Neuronal stem cell (in vitro differentiated cells): Measurements from ENCODE around the gene ZBTB5.
A peak's percentile ranks its signal among the peaks of the same experiment; 100 is the strongest.
"Not testable (repeated sequence)": the region's sequence is repeated elsewhere in the genome, so short reads cannot be mapped to it uniquely, and the experiment has no call there.

Experiments used
- DNase-seq: peaks from one replicate; pipeline ENCODE4 v3.0.0-alpha.2; 2013; ENCODE audit warnings: low spot score
- H2AFZ ChIP-seq: one replicate; pipeline ENCODE4 v1.6.1; 2013; ENCODE audit warnings: mild to moderate bottlenecking, low read length, inconsistent platforms
- H2AK5ac ChIP-seq: 2 replicates; pipeline ENCODE4 v1.6.1; 2013; ENCODE audit warnings: low read depth, mild to moderate bottlenecking, inconsistent platforms, low read length, moderate library complexity, mixed read lengths
- H2BK120ac ChIP-seq: 2 replicates; pipeline ENCODE4 v1.6.1; 2013; ENCODE audit warnings: low read depth, mild to moderate bottlenecking, inconsistent platforms, low read length, moderate library complexity, mixed read lengths
- H2BK12ac ChIP-seq: one replicate; pipeline ENCODE4 v1.6.1; 2013; ENCODE audit warnings: low read length, inconsistent platforms
- H2BK15ac ChIP-seq: 2 replicates; pipeline ENCODE4 v1.6.1; 2013; ENCODE audit warnings: mild to moderate bottlenecking, low read length, inconsistent platforms, mixed read lengths
- H2BK5ac ChIP-seq: one replicate; pipeline ENCODE4 v1.6.1; 2013; ENCODE audit warnings: inconsistent platforms, mild to moderate bottlenecking, low read length, moderate library complexity
- H3K14ac ChIP-seq: one replicate; pipeline ENCODE4 v1.6.1; 2013; ENCODE audit warnings: low read length, inconsistent platforms
- H3K18ac ChIP-seq: 2 replicates; pipeline ENCODE4 v1.6.1; 2013; ENCODE audit warnings: low read length, inconsistent platforms
- H3K23ac ChIP-seq: 2 replicates; pipeline ENCODE4 v1.6.1; 2013; ENCODE audit warnings: low read depth, mild to moderate bottlenecking, mixed read lengths, low read length, inconsistent platforms; ENCODE audit not compliant: poor library complexity
- H3K27ac ChIP-seq: replicated peaks from 3 replicates; pipeline ENCODE4 v1.5.1; 2013; ENCODE audit warnings: low read length, inconsistent platforms
- H3K27me3 ChIP-seq, 3 experiments: 2 replicates each; pipeline ENCODE4 v1.6.1; 2013; ENCODE audit warnings: low read length in 3 of 3, mild to moderate bottlenecking in 2 of 3, inconsistent platforms in 1 of 3, low read depth in 1 of 3, mixed read lengths in 1 of 3, moderate library complexity in 1 of 3; ENCODE audit not compliant: control insufficient read depth in 3 of 3, insufficient read depth in 3 of 3
- H3K36me3 ChIP-seq, 2 donors: replicated peaks in 1 of 2; 2 replicates each; pipeline ENCODE4 v1.6.1; 2013; ENCODE audit warnings: low read length in 2 of 2; ENCODE audit not compliant: control insufficient read depth in 2 of 2, insufficient read depth in 2 of 2
- H3K4ac ChIP-seq: 2 replicates; pipeline ENCODE4 v1.6.1; 2013; ENCODE audit warnings: inconsistent platforms, mild to moderate bottlenecking, low read length, moderate library complexity
- H3K4me1 ChIP-seq, 2 donors: 1 replicate in 1 of 2; 2 replicates in 1 of 2; pipeline ENCODE4 v1.6.1; 2013; ENCODE audit warnings: low read length in 2 of 2, low read depth in 1 of 2; ENCODE audit not compliant: control insufficient read depth in 2 of 2, insufficient read depth in 1 of 2
- H3K4me2 ChIP-seq: one replicate; pipeline ENCODE4 v1.6.1; 2013; ENCODE audit warnings: mild to moderate bottlenecking, low read length, inconsistent platforms; ENCODE audit not compliant: insufficient read depth, poor library complexity, severe bottlenecking
- H3K4me3 ChIP-seq, 2 donors: 2 replicates each; pipeline ENCODE4 v1.5.1; 2013; ENCODE audit warnings: low read length in 2 of 2, mild to moderate bottlenecking in 2 of 2, inconsistent platforms in 1 of 2, moderate library complexity in 1 of 2
- H3K79me1 ChIP-seq: one replicate; pipeline ENCODE4 v1.6.1; 2013; ENCODE audit warnings: low read depth, mild to moderate bottlenecking, inconsistent platforms, low read length, moderate library complexity
- H3K9ac ChIP-seq: one replicate; pipeline ENCODE4 v1.6.1; 2013; ENCODE audit warnings: mild to moderate bottlenecking, low read depth, low read length, inconsistent platforms; ENCODE audit not compliant: poor library complexity
- H3K9me3 ChIP-seq, 2 donors: replicated peaks in 1 of 2; 2 replicates each; pipeline versions ENCODE3 to v1.6.1; 2013; ENCODE audit warnings: low read length in 2 of 2, mild to moderate bottlenecking in 2 of 2, inconsistent platforms in 1 of 2, low read depth in 1 of 2, mixed read lengths in 1 of 2, moderate library complexity in 1 of 2; ENCODE audit not compliant: control insufficient read depth in 2 of 2, insufficient read depth in 1 of 2
- H4K8ac ChIP-seq: one replicate; pipeline ENCODE4 v1.6.1; 2013; ENCODE audit warnings: low read depth, mild to moderate bottlenecking, inconsistent platforms, low read length, moderate library complexity
- H4K91ac ChIP-seq: one replicate; pipeline ENCODE4 v1.6.1; 2013; ENCODE audit warnings: low read length, low read depth, mild to moderate bottlenecking, inconsistent platforms; ENCODE audit not compliant: poor library complexity
- WGBS, 2 donors: extraction: QIAGEN DNeasy Blood & Tissue Kit; methylation state at CpG; one replicate each; pipeline ENCODE4 v1.1.7; 2013; ENCODE audit warnings: missing lambda C conversion rate in 2 of 2, mixed read lengths in 1 of 2; ENCODE audit not compliant: insufficient read length in 2 of 2, insufficient replicate concordance in 1 of 2; ENCODE audit errors: extremely low coverage in 2 of 2; 5-methylcytosine and 5-hydroxymethylcytosine counted together

The ZBTB5 gene

GRCh38 chr9:37511016-37512010, 46.1 kb upstream of the ZBTB5 start:
- no peak overlapping the region for H2AFZ ChIP-seq
- no peak overlapping the region for H2BK12ac ChIP-seq
- H3K9ac ChIP-seq, result peak overlapping the region; percentile 12
- no peak overlapping the region for H3K4me3 ChIP-seq
- no peak for DNase-seq
- peaks cover 19 to 71% of the 10 kb centered on the region in 2 donors for H3K36me3 ChIP-seq
- H3K23ac ChIP-seq, result peak overlapping the region; percentile 75
- no peak overlapping the region for H3K4me2 ChIP-seq
- no peak overlapping the region for H3K27ac ChIP-seq
- H3K9me3 ChIP-seq, result no peaks in the 10 kb centered on the region
- no peak overlapping the region for H2BK15ac ChIP-seq
- H2BK5ac ChIP-seq, result no peak overlapping the region
- H4K8ac ChIP-seq, result peak overlapping the region; percentile 52
- no peak overlapping the region for H3K4ac ChIP-seq
- peak overlapping the region; percentile 25 for H2BK120ac ChIP-seq
- peak overlapping the region; percentile 91 for H4K91ac ChIP-seq
- WGBS, 2 donors, result no CpG with 5 or more reads among the region's 15 CpGs
- peaks cover 0 to 2% (median 0%) of the 10 kb centered on the region in 3 experiments for H3K27me3 ChIP-seq
- no peak overlapping the region for H3K14ac ChIP-seq
- peaks cover 0 to 3% of the 10 kb centered on the region in 2 donors for H3K4me1 ChIP-seq
- H3K18ac ChIP-seq, result peak overlapping the region; percentile 32
- H3K79me1 ChIP-seq, result no peaks in the 10 kb centered on the region
- H2AK5ac ChIP-seq, result no peak overlapping the region

- not testable (repeated sequence) for DNase-seq, H2AFZ ChIP-seq, H4K91ac ChIP-seq, H3K27me3 ChIP-seq, H2BK120ac ChIP-seq, H2AK5ac ChIP-seq, H3K23ac ChIP-seq, H3K18ac ChIP-seq, H3K4ac ChIP-seq, H2BK15ac ChIP-seq, H3K14ac ChIP-seq, H2BK5ac ChIP-seq, H3K4me1 ChIP-seq, H3K27ac ChIP-seq, H3K79me1 ChIP-seq, H3K4me2 ChIP-seq, H3K9me3 ChIP-seq, H2BK12ac ChIP-seq, H3K9ac ChIP-seq, H3K4me3 ChIP-seq, H4K8ac ChIP-seq
- no CpG with 5 or more reads among the region's 5 CpGs for WGBS, 2 donors
- peaks cover 20 to 69% of the 10 kb centered on the region in 2 donors for H3K36me3 ChIP-seq
Observed at GRCh38 chr9:37510053-37510452, 44.8 kb upstream of the ZBTB5 start.

DNA sequence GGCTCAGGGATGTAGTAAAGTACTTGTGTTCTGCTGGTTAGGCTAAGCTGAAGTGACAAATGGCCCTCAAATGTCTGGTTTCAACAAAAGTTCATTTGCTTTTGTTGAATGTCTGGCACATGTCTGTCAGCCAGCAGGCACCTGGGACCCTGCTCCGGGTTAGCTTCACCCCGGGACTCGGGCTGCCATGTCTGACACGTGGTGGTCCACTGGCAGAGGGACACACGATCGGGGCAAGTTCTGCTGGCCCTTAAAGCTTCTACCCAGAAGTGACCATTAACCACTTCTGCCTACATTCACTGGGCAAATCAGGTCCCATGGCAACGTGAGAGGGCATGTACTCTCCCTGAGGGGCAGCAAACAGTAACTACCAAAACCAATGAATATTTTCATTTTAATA, 44.3 kb upstream of the ZBTB5 start:
- H3K4me1 ChIP-seq, result peaks cover 0 to 3% of the 10 kb centered on the region in 2 donors
- no peak overlapping the region for H2AFZ ChIP-seq
- H3K4me3 ChIP-seq, result no peak overlapping the region
- peaks cover 25 to 71% of the 10 kb centered on the region in 2 donors for H3K36me3 ChIP-seq
- no peaks in the 10 kb centered on the region for H3K79me1 ChIP-seq
- H4K8ac ChIP-seq, result no peak overlapping the region
- H3K9me3 ChIP-seq, result no peaks in the 10 kb centered on the region
- no peak overlapping the region for H3K18ac ChIP-seq
- WGBS, 2 donors, result no CpG with 5 or more reads among the region's 7 CpGs
- no peak overlapping the region for H2BK15ac ChIP-seq
- no peak overlapping the region for H2BK120ac ChIP-seq
- no peak overlapping the region for H2AK5ac ChIP-seq
- DNase-seq, result no peak
- no peak overlapping the region for H3K4me2 ChIP-seq
- no peak overlapping the region for H3K4ac ChIP-seq
- H3K27me3 ChIP-seq, result peaks cover 0 to 2% (median 0%) of the 10 kb centered on the region in 3 experiments
- no peak overlapping the region for H3K14ac ChIP-seq
- no peak overlapping the region for H3K27ac ChIP-seq
- no peak overlapping the region for H3K23ac ChIP-seq
- no peak overlapping the region for H3K9ac ChIP-seq
- H4K91ac ChIP-seq, result no peak overlapping the region
- H2BK5ac ChIP-seq, result no peak overlapping the region
- H2BK12ac ChIP-seq, result no peak overlapping the region

DNA sequence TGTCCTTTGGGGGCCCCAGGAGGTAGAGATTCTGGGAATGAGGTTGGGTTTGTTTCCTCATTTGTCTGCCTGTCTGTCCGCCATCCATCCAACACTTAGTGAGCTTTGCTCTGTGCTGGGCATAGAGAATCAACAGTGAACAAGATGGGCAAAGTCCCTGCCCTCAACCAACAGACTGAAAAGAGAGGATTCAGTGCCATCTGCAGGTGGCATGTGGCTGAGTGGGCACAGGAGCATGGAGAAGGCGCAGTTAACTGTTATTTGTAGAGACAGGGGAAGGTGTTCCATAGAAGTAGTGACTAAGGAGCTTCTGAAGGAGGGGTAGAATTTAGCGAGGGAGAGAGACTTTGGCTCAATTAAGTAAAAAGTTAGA, 43.6 kb upstream of the ZBTB5 start:
- Histone ChIP-seq H4K8ac (no peak overlapping the region), H3K4ac (no peak overlapping the region), H3K9me3 (no peaks in the 10 kb centered on the region), H2BK5ac (no peak overlapping the region), H2BK15ac (no peak overlapping the region), H3K36me3 (peaks cover 25 to 74% of the 10 kb centered on the region in 2 donors), H3K4me2 (no peak overlapping the region), H2AFZ (no peak overlapping the region), H3K14ac (no peak overlapping the region), H3K4me3 (no peak overlapping the region), H3K27me3 (peaks cover 0 to 2% (median 0%) of the 10 kb centered on the region in 3 experiments), H3K79me1 (no peaks in the 10 kb centered on the region), H2AK5ac (no peak overlapping the region), H4K91ac (no peak overlapping the region), H3K18ac (no peak overlapping the region), H2BK12ac (no peak overlapping the region), H2BK120ac (no peak overlapping the region), H3K23ac (no peak overlapping the region), H3K27ac (no peak overlapping the region), H3K9ac (no peak overlapping the region), H3K4me1 (peaks cover 0 to 3% of the 10 kb centered on the region in 2 donors)
- no peak for DNase-seq
- no CpG with 5 or more reads among the region's 3 CpGs for WGBS, 2 donors
